Esophagus (tissue), 2 donors: ENCODE data around the gene PCSK4. TPM values are rescaled to one million over a fixed set of nuclear protein-coding genes. Genes with fewer than 3 reads are reported as not detected.
A peak's percentile ranks its signal among the peaks of the same experiment; 100 is the strongest.

Experiments
- H3K27ac ChIP-seq, 2 donors: one replicate each; pipeline ENCODE4 v1.5.1; 2013; ENCODE audit warnings: low read depth in 2 of 2, mild to moderate bottlenecking in 2 of 2, inconsistent platforms in 1 of 2, low read length in 1 of 2, moderate library complexity in 1 of 2
- H3K27me3 ChIP-seq, 2 donors: one replicate each; pipeline ENCODE4 v1.6.1; 2013; ENCODE audit warnings: low read length in 2 of 2, control low read depth in 1 of 2, mild to moderate bottlenecking in 1 of 2; ENCODE audit not compliant: insufficient read depth in 2 of 2, control insufficient read depth in 1 of 2
- H3K36me3 ChIP-seq, 2 donors: one replicate each; pipeline ENCODE4 v1.6.1; 2013; ENCODE audit warnings: low read length in 1 of 2; ENCODE audit not compliant: control insufficient read depth in 2 of 2, insufficient read depth in 2 of 2
- H3K4me1 ChIP-seq, 2 donors: one replicate each; pipeline ENCODE4 v1.6.1; 2013; ENCODE audit warnings: low read length in 1 of 2; ENCODE audit not compliant: control insufficient read depth in 2 of 2, insufficient read depth in 2 of 2
- H3K4me3 ChIP-seq, 2 donors: one replicate each; pipeline ENCODE4 v1.5.1; 2013; ENCODE audit warnings: low read length in 2 of 2, mild to moderate bottlenecking in 2 of 2, low read depth in 1 of 2, moderate library complexity in 1 of 2
- H3K9me3 ChIP-seq, 2 donors: one replicate each; pipeline ENCODE4 v1.6.1; 2013; ENCODE audit warnings: mild to moderate bottlenecking in 2 of 2, low read depth in 1 of 2, low read length in 1 of 2, moderate library complexity in 1 of 2; ENCODE audit not compliant: control insufficient read depth in 2 of 2, insufficient read depth in 1 of 2
- WGBS, 2 donors: extraction: QIAGEN DNeasy Blood & Tissue Kit; methylation state at CpG; one replicate each; pipeline ENCODE4 v1.1.7; 2013; 5-methylcytosine and 5-hydroxymethylcytosine counted together
- polyA plus RNA-seq, 2 donors: library from polyadenylated mRNA; stranded (reverse); fragments of 200-250 nt; gene quantifications; one replicate each; pipeline ENCODE4 v1.2.3, GENCODE V29; 2013
- donor health status: healthy with polysubstance abuse.
- donor health status: Bipolar disorder and iron deficiency.

Gene PCSK4
- polyA plus RNA-seq, 2 donors = 1.9 to 4.0 TPM

DNA sequence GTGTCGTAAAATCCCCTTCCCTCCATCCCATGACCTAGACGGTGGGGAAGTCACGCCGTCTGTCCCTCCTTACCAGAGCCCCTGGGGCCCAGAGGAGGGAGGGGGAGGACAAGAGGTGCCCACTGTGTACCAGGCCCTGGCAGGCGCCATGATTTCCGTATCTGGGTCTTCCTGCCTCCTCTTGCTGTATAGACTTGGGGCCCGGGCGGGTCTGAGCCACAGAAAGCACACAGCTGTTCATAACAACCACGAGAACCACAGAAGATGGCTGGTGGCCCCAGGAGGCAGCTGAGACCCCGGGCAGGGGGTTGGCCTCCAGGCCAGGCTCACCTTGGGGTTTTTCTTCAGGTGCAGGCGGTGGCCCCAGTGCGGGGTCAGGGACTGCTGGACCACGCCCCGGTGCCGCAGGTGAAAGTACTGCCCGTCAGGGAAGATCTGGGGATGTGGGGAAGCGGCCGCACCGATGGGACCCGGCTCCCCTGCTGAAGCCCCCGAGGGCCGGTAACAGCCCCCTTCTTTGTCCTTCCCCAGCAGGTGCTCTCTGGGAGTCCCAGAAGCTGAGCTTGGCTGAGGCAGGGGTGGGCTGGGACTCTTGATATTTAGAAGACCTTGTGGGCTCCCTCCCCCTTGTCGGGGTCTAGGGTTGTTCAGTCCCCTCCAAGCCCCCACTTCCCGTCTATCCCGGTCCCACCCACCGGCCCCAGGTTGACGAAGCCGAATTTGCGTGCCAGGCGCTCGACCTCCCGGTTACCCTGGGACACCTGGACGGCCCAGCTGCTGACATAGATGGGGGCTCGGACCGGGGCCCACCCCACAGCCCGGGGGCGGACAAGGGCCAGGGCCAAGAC, 463 bp downstream of the PCSK4 start:
- peak overlapping the region; percentile 83 to 87 for H3K27ac ChIP-seq
- H3K4me1 ChIP-seq = peaks cover 0 to 5% of the 10 kb centered on the region in 2 donors
- WGBS, 2 donors = 21 to 24% methylated on average over 36 to 37 of the region's 37 CpGs
- no peaks in the 10 kb centered on the region for H3K27me3 ChIP-seq
- H3K4me3 ChIP-seq = peak overlapping the region; percentile 42 to 55
- no peaks in the 10 kb centered on the region for H3K9me3 ChIP-seq
- no peaks in the 10 kb centered on the region for H3K36me3 ChIP-seq

DNA sequence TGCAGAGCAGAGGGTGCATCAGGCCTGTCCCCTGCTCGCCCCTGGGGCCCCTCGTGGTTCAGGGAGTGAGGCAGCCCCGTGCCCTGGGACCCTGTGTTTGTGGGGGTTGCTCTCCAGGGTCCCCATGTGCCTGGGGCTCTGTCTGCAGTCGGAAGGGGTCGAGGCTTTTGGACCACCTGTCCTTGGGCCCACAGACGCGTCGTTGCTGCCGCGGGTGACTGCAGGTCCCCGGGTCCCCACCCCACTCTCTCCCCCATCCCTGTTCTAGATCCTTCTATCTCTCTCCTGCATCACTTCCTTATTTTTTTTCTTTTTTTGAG, 1.9 kb downstream of the PCSK4 start:
- peaks cover 0 to 5% of the 10 kb centered on the region in 2 donors for H3K4me1 ChIP-seq
- H3K4me3 ChIP-seq = no peak overlapping the region
- WGBS, 2 donors = 88 to 89% methylated on average over 11 of the region's 11 CpGs
- no peaks in the 10 kb centered on the region for H3K36me3 ChIP-seq
- H3K27me3 ChIP-seq = no peaks in the 10 kb centered on the region
- H3K9me3 ChIP-seq = no peaks in the 10 kb centered on the region
- H3K27ac ChIP-seq = no peak overlapping the region

DNA sequence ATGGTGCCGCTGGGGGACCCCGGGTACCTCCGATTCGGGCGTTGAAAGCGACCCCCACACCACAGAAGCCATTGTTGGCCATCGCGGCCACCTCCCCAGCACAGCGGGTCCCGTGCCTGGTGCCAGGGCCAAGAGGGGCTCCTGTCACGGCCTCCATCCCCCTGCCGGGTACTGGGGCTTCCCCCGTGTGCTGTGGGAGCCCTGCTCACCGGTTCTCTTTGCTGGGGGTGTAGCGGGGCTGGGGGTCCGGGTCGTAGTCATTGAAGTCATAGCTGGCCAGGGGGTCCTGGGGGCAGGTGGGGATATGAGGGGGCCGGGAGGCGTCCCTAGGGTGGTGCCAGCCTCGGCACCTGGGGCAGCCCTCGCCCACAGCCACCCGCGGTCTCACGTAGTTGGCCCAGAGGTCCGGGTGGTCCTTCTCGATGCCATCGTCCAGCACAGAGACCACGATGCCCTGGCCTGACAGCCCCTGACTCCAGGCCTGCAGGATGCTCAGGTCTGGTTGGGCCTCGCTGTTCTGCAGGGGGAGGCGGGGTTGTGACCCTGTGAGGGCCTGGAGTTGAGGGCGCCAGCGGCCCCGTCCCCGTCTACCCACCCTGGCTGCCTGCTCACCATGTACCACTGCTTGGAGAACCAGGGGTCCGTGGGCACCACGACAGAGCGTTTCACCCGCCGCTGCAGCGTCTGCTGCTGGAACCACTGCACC, 2.4 kb downstream of the PCSK4 start:
- no peaks in the 10 kb centered on the region for H3K36me3 ChIP-seq
- H3K4me1 ChIP-seq = peaks cover 0 to 5% of the 10 kb centered on the region in 2 donors
- no peak overlapping the region for H3K27ac ChIP-seq
- H3K27me3 ChIP-seq = no peaks in the 10 kb centered on the region
- no peaks in the 10 kb centered on the region for H3K9me3 ChIP-seq
- WGBS, 2 donors = 91 to 92% methylated on average over 38 to 40 of the region's 40 CpGs
- no peak overlapping the region for H3K4me3 ChIP-seq

DNA sequence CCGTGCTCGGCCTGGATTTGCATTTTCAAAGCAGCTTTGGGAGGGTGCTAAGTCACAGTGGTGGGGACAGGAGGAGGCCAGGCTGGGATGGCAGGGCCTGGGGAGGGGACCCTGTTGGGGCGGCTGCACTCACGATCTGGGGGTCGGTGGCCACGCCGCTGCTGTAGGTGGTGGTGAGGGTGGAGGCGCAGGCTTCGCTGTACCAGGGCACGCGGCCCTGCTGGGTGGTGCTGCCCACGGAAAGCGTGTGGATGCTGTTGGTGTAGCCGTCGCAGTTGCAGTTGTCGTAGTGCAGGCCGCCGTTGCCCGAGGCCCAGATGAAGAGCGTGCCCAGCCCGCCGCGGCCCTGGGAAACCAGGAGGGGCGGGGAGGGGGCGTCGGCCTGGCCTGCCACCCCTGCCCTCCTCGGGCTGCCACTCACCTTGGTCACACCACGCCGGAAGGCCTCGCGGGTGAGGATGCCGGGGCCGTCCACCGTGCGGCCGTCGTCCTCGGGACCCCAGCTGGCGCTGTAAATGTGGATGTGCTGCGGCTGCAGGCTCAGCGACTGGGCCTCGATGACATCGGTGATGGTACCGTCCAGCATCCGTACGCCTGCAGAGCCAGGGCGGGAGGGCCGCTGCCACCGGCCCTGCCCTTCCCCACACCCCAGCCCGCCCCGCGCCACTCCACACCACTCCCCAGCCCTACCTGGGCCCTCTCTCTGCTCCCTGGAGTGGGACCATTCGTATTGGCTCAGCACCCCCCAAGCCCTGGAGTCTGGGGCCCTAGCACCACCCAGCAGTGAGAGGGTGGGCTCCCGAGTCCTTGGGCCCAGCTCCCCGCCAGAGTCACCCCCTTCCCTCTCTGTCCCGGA, 3.2 kb downstream of the PCSK4 start:
- Histone ChIP-seq H3K9me3 (no peaks in the 10 kb centered on the region), H3K27me3 (no peaks in the 10 kb centered on the region), H3K4me3 (no peak overlapping the region), H3K36me3 (no peaks in the 10 kb centered on the region), H3K27ac (no peak overlapping the region), H3K4me1 (peaks cover 0 to 5% of the 10 kb centered on the region in 2 donors)
- WGBS, 2 donors = 94 to 95% methylated on average over 47 to 56 of the region's 56 CpGs

DNA sequence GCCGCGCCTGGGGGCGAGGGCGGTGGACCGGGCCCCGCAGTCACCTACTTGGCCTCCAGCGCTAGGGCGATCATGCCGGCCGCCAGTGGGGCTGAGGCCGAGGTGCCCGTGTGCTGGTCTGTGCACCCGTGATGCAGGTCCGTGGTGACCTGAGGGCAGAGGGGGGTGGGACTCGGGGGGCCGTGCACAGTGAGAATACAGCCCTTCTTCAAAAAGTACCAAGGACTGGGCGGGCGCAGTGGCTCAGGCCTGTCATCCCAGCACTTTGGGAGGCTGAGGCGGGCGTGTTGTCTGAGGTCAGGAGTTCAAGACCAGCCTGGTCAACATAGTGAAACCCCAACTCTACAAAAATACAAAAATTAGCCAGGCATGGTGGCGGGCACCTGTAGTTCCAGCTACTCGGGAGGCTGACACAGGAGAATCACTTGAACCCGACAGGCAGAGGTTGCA, 6.1 kb downstream of the PCSK4 start:
- no peak overlapping the region for H3K4me3 ChIP-seq
- no peaks in the 10 kb centered on the region for H3K36me3 ChIP-seq
- WGBS, 2 donors = 90 to 94% methylated on average over 23 of the region's 23 CpGs
- H3K9me3 ChIP-seq = no peaks in the 10 kb centered on the region
- no peaks in the 10 kb centered on the region for H3K27me3 ChIP-seq
- peaks cover 0 to 3% of the 10 kb centered on the region in 2 donors for H3K4me1 ChIP-seq
- no peak overlapping the region for H3K27ac ChIP-seq

DNA sequence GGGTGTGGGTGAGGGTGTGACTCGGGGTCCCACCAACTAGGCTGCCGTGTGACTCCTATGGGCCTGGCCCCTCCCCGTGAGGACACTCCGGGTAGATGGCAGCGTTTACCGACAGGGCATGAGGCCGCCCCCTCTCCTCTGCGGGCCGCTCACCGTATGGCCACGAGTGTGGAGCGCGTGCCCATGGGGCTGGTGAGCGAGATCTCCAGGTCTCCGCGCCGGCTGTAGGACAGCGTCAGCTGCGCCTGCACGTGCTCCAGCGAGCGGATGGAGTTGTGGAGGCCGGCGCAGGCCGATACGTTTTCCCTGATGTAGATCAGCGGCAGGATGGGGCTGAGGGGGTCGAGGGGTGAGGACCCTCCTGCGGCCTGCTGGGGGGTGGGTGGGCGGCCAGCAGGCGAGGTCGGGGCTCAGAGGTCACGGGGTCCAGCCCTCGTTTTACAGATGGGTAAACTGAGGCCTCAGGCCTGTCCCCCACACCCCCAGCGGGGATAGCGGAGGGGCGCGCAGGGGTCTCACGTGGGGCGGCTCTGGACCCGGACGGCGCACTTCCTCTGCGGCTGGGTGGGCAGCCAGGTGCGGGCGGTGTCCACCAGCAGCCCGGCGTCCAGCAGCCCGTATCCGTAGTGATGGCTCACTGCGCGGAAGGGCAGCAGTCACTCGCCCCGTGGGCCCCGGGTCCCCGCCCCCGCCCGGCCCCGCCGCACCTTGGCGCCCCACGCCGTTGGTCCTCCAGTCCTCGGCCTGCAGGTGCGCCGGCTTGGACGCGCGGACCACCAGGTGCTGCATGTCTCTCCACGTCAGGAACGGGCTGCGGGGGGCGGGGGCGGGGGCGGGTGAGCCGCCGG, 6.8 kb downstream of the PCSK4 start:
- Histone ChIP-seq H3K36me3 (no peaks in the 10 kb centered on the region), H3K4me1 (peaks cover 0 to 5% of the 10 kb centered on the region in 2 donors), H3K4me3 (no peak overlapping the region), H3K27me3 (no peaks in the 10 kb centered on the region), H3K9me3 (no peaks in the 10 kb centered on the region), H3K27ac (no peak overlapping the region)
- 91 to 92% methylated on average over 69 to 77 of the region's 77 CpGs for WGBS, 2 donors

DNA sequence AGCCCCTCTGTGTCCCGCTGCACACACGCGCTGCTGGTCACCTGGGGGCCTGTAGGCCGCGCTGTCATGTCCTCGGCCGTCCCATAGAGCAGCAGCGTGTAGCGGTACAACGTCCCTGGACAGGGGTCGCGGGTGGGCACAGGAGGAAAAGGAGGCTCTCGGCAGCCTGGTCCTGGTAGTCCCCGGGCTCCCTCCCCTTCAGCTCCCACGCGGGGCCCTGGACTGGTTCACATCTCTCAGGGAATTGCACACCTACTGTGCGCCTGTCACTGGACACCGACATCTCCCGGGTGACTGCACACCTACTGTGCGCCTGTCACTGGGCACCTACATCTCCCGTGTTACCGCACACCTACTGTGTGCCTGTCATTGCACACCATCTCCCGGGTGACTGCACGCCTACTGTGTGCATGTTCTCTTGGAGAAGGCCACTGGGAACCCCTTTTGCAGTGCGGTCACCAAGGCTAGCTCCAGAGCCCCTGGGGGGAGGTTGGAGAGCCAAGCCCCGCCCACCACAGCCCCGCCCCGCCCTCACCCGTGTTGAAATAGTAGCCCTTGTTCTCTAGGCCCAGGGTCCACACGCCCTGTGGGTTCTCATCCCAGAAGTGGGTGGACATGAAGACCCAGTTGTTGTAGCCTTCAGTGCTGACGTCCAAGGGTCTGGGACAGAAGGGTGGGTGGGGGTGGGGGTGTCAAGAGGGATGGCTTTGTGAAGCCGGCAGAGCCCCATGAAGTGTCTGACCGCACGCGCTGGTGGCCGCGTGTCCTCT, 7.6 kb downstream of the PCSK4 start:
- 80 to 84% methylated on average over 37 of the region's 37 CpGs for WGBS, 2 donors
- H3K36me3 ChIP-seq = no peaks in the 10 kb centered on the region
- peaks cover 0 to 6% of the 10 kb centered on the region in 2 donors for H3K4me1 ChIP-seq
- H3K27ac ChIP-seq = no peak overlapping the region
- H3K4me3 ChIP-seq = no peak overlapping the region
- no peaks in the 10 kb centered on the region for H3K27me3 ChIP-seq
- H3K9me3 ChIP-seq = no peaks in the 10 kb centered on the region

DNA sequence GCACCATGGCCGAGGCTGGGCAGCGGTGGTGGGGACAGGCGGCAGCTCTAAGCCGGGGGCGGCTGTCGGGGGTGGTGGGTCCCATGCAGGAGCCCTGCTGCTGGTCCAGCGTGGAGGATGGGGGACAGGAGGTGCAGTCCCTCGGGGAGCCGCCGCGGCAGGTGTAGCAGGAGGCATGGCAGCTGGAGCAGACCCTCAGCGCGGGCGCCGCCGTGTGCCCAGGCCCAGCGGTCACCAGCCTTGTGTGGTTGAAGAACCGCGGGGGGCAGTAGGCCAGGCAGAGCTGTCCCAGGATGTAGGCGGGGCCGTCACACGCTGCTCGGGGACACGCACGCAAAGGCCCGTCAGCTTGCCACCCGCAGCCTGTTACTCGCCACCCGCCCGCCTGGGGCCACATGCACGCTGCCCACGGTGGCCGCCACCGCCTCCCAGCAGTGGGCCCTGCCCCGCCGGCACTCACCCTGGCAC, 8.2 kb downstream of the PCSK4 start:
- Histone ChIP-seq H3K4me3 (no peak overlapping the region), H3K4me1 (peaks cover 0 to 6% of the 10 kb centered on the region in 2 donors), H3K36me3 (peaks cover 0 to 3% of the 10 kb centered on the region in 2 donors), H3K9me3 (no peaks in the 10 kb centered on the region), H3K27ac (no peak overlapping the region), H3K27me3 (no peaks in the 10 kb centered on the region)
- 87 to 89% methylated on average over 22 to 36 of the region's 36 CpGs for WGBS, 2 donors
